AG04449 (cell line): ENCODE measurements around the gene LIN7A.
"Not testable (repeated sequence)": the region's sequence is repeated elsewhere in the genome, so short reads cannot be mapped to it uniquely, and the experiment has no call there.

Experiments
- CTCF ChIA-PET: fragments of 350-600 bp; formaldehyde crosslinking; extraction: SDS; loops from one replicate; lab custom pipeline; 2021; ENCODE audit warnings: antibody characterized with exemption; lab: Yijun Ruan, JAX
- POLR2A ChIA-PET: fragments of 400-600, 350-600 bp; formaldehyde crosslinking; extraction: SDS; loops from one replicate; lab custom pipeline; 2020; ENCODE audit warnings: antibody characterized with exemption, inconsistent platforms; lab: Yijun Ruan, JAX
- DNase-seq: peaks from one replicate; pipeline ENCODE4 v3.0.0-alpha.2; 2010; ENCODE audit warnings: low read depth, low spot score
- H3K4me3 ChIP-seq: 2 replicates; pipeline ENCODE4 v1.5.1; 2011; ENCODE audit warnings: low read depth, mild to moderate bottlenecking, control low read depth, low read length
- CTCF ChIP-seq: IDR thresholded peaks from one replicate; pipeline ENCODE4 v1.5.1; 2011; ENCODE audit warnings: mild to moderate bottlenecking, moderate library complexity, low read length, control low read depth, inconsistent platforms; ENCODE audit not compliant: insufficient read depth; ENCODE audit errors: missing control alignments

LIN7A gene

GRCh38 chr12:80892597-80893445, 44.9 kb downstream of the LIN7A start:
- ChIA-PET CTCF (no interaction called here), POLR2A (no interaction called here)
- no peak overlapping the region for H3K4me3 ChIP-seq
- peak; percentile 31 for DNase-seq
- no peak for TF ChIP-seq CTCF

- DNase-seq, result no peak
- no peak overlapping the region for H3K4me3 ChIP-seq
- ChIA-PET CTCF (no interaction called here), POLR2A (no interaction called here)
- no peak for TF ChIP-seq CTCF
These were observed 53.1 kb downstream of the LIN7A start for GRCh38 chr12:80884651-80885050.

- POLR2A ChIA-PET, result no interaction called here
- DNase-seq, result no peak
- no peak overlapping the region for H3K4me3 ChIP-seq
- no peak for TF ChIP-seq CTCF
- CTCF ChIA-PET, result no interaction called here
These were observed 56.6 kb downstream of the LIN7A start for GRCh38 chr12:80881106-80881505.

GRCh38 chr12:80878452-80878851, 59.3 kb downstream of the LIN7A start:
- DNase-seq, CTCF ChIA-PET, H3K4me3 ChIP-seq, POLR2A ChIA-PET: not testable (repeated sequence)

GRCh38 chr12:80877721-80878265, 59.9 kb downstream of the LIN7A start:
- TF ChIP-seq CTCF, result no peak
- no peak overlapping the region for H3K4me3 ChIP-seq
- POLR2A ChIA-PET, result no interaction called here
- no peak for DNase-seq
- CTCF ChIA-PET, result interaction anchor here (0.7 kb wide), 1 partner anchor 11 kb away, joined by 4 read pairs; no protein-coding TSS in a partner anchor

GRCh38 chr12:80872053-80872452, 65.7 kb downstream of the LIN7A start:
- TF ChIP-seq CTCF, result no peak
- ChIA-PET CTCF (interaction anchor here (1.2 kb wide), 1 partner anchor 34 kb away, joined by 3 read pairs; no protein-coding TSS in a partner anchor), POLR2A (no interaction called here)
- no peak for DNase-seq
- H3K4me3 ChIP-seq, result no peak overlapping the region
